ENCODE measurements around the gene AP3S1.
"Not testable (repeated sequence)": the region's sequence is repeated elsewhere in the genome, so short reads cannot be mapped to it uniquely, and the experiment has no call there.

Gene AP3S1

DNA sequence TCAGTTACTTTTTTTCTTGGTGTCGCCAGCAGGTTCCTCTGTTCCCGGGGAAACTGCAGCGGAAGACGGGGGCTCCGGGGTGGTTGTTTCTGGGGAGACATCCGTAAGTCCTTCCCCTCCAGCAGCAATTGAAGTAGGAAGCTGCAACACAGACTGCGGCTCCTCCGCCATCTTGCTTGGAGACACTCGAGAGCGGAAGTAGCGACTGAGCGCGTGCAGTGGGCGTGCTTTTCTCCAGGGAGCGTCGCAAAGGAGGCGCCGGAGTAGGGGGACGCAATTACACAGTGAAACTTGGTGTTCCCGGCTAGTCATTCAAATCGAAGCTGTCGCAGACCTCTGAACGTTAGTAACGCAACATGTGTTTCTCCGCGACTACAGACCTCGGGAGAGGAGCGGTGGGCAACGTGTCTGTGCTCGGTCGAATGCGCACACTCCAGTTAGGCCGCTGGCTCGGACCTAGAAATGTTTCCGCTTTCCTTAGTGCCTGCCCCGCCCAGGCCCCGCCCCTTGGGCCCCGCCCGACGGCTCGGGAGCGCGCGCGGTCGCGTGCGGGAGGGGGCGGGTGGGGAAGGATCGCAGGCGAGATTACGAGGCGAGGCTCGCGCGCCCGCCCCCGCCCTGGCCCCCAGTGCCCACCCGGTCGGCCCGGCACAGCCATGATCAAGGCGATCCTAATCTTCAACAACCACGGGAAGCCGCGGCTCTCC, at the start of gene AP3S1, which contains the start of gene ATG12:
Gene AP3S1 (plus strand): TSS at position 554 of the 707 bp plus-strand sequence. CDS start 103 bp downstream, at position 657.
Gene ATG12 (minus strand): TSS at position 184 of the 707 bp plus-strand sequence. CDS start 13 bp downstream, at position 171.
- Histone ChIP-seq H3K27me3 (ENCODE audit: insufficient read depth, low read length) (no peaks in the 10 kb centered on the region), H3K4me1 (ENCODE audit: insufficient read depth, low read length) (peaks cover 33% of the 10 kb centered on the region), H3K9me3 (ENCODE audit: low read length) (no peaks in the 10 kb centered on the region), H3K4me3 (ENCODE audit: low read length) (peak within 1 kb of the TSS; percentile 89), H3K36me3 (ENCODE audit: insufficient read depth, low read length) (peaks cover 14% of the 10 kb centered on the region), H2AFZ (ENCODE audit: low read depth, low read length) (peak within 1 kb of the TSS; percentile 79)

DNA sequence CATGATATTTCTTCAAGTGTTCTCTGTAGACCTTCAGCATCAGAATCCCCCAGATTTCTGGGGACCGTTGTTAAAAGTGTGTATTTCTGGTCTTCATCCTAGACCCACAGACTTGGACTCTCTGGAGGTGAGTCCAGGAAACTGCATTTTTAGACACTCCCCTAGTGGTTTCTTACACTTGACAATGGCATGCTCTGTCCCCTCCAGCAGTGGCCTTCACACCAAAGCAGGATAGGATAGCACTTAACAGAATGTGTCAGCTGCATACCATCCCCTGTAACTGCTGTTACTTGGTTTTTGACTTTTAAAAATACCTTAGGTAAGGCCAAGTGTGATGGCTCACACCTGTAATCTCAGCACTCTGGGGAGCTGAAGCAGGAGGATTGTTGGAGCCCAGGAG, 46.0 kb upstream of the AP3S1 start:
- H3K27me3 ChIP-seq (ENCODE audit: insufficient read depth, low read length): no peaks in the 10 kb centered on the region
- no peaks in the 10 kb centered on the region for H3K36me3 ChIP-seq (ENCODE audit: insufficient read depth, low read length)
- H3K4me3 ChIP-seq (ENCODE audit: low read length): no peak overlapping the region
- H2AFZ ChIP-seq (ENCODE audit: low read depth, low read length): no peak overlapping the region
- H3K9me3 ChIP-seq (ENCODE audit: low read length): no peaks in the 10 kb centered on the region
- no peaks in the 10 kb centered on the region for H3K4me1 ChIP-seq (ENCODE audit: insufficient read depth, low read length)

DNA sequence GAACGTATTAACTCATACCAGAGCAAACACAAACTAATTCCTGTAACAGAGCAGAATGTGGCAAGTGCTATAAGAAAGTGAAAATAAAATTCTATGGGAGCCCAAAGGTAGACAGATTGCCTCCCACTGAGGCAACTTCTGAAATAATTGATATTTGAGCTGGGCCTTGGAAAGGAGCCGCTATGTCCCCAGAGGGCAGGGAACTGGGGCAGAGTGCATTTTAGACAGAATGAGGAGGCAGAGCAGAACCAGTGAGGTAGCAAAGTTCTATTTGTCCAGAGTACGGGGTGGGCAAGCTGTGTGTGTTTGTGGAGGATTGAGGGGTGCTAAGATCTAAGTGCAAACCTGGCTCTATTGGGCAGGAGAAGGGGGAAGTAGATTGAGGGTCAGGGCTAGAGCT, 45.1 kb upstream of the AP3S1 start:
- no peaks in the 10 kb centered on the region for H3K4me1 ChIP-seq (ENCODE audit: insufficient read depth, low read length)
- no peaks in the 10 kb centered on the region for H3K27me3 ChIP-seq (ENCODE audit: insufficient read depth, low read length)
- H3K9me3 ChIP-seq (ENCODE audit: low read length): no peaks in the 10 kb centered on the region
- H3K4me3 ChIP-seq (ENCODE audit: low read length): no peak overlapping the region
- no peak overlapping the region for H2AFZ ChIP-seq (ENCODE audit: low read depth, low read length)
- no peaks in the 10 kb centered on the region for H3K36me3 ChIP-seq (ENCODE audit: insufficient read depth, low read length)

DNA sequence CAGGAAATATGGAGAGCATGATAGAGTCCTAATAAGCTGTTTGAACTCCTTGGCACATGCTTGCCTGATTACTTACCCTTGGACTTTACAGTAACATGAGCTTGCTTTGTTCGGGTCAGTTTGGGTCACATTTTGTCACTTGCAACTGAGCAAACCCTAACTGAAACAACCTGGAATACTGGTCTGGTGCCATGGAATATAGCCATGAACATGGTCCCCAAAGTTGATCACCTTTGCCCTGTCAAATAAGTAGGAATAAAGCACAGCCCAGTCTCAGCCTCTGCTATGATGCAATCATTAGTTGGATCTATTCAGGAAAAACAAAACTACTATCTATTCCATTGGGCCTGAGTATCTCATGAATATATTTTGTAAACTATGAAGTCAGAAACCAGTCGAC, 43.5 kb upstream of the AP3S1 start:
- Histone ChIP-seq H3K4me1 (ENCODE audit: insufficient read depth, low read length) (no peaks in the 10 kb centered on the region), H3K27me3 (ENCODE audit: insufficient read depth, low read length) (no peaks in the 10 kb centered on the region), H3K9me3 (ENCODE audit: low read length) (no peaks in the 10 kb centered on the region), H3K36me3 (ENCODE audit: insufficient read depth, low read length) (peaks cover 4% of the 10 kb centered on the region), H3K4me3 (ENCODE audit: low read length) (no peak overlapping the region), H2AFZ (ENCODE audit: low read depth, low read length) (no peak overlapping the region)

DNA sequence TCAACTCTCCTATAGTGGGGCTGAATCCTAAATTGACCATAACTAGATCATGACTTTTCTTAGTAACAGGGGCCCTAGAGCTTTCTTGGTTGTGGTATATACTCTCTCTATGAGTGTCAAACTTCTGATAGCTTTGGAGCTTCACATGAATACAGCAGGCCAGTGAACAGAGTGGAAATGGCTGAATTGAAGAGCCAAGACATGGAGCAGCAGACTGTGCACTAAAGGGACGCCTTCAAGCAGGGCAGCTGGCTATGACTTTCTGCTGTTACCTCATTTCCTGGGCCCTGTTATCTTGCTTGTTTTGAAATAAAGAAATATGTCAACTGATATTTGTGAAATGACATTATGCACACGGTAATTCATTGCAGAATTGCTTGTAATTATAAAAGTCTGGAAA, 41.6 kb upstream of the AP3S1 start:
- no peaks in the 10 kb centered on the region for H3K4me1 ChIP-seq (ENCODE audit: insufficient read depth, low read length)
- H3K4me3 ChIP-seq (ENCODE audit: low read length): no peak overlapping the region
- no peak overlapping the region for H2AFZ ChIP-seq (ENCODE audit: low read depth, low read length)
- peaks cover 11% of the 10 kb centered on the region for H3K36me3 ChIP-seq (ENCODE audit: insufficient read depth, low read length)
- no peaks in the 10 kb centered on the region for H3K9me3 ChIP-seq (ENCODE audit: low read length)
- H3K27me3 ChIP-seq (ENCODE audit: insufficient read depth, low read length): no peaks in the 10 kb centered on the region

DNA sequence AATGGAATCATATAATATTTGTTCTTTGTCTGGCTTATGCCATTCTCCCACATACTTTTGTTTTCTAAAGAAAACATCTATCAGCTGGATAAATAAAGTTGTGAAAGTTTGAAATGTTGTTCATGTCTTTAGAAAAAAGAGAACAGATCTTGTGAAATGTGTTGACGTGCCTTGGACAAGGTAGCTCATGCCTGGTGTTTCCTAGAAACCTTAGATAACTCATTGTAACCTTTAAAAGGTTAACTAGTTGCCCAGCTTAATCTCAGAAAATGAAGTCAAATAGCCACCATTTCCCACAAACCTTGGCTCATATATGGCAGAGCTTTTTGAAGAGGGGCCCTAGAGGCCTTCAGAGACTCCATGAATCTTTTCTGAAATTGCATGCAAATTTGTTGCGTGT, 40.6 kb upstream of the AP3S1 start:
- H3K4me3 ChIP-seq (ENCODE audit: low read length): no peak overlapping the region
- no peaks in the 10 kb centered on the region for H3K9me3 ChIP-seq (ENCODE audit: low read length)
- no peaks in the 10 kb centered on the region for H3K27me3 ChIP-seq (ENCODE audit: insufficient read depth, low read length)
- no peaks in the 10 kb centered on the region for H3K4me1 ChIP-seq (ENCODE audit: insufficient read depth, low read length)
- peaks cover 21% of the 10 kb centered on the region for H3K36me3 ChIP-seq (ENCODE audit: insufficient read depth, low read length)
- no peak overlapping the region for H2AFZ ChIP-seq (ENCODE audit: low read depth, low read length)

DNA sequence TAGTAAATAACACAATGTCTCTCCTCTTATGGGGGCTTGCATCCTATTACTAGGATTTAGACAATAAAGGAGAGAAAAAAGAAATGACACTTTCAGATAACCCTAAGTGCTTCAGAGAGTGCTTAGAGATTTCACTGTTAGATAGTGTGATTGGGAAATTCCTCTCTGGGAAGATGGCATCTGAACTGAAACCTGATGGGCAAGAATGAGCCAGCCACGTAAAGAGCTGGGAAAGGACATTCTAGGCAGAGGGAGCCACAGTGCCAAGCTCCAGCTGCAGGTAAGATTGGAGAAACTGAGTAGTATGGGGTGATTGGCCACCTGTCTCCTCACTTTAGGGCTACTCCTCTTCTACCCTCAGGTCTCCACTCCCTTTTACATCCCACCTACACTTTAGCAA, 39.8 kb upstream of the AP3S1 start:
- Histone ChIP-seq H3K27me3 (ENCODE audit: insufficient read depth, low read length) (no peaks in the 10 kb centered on the region), H3K4me3 (ENCODE audit: low read length) (no peak overlapping the region), H3K9me3 (ENCODE audit: low read length) (no peaks in the 10 kb centered on the region), H2AFZ (ENCODE audit: low read depth, low read length) (no peak overlapping the region), H3K36me3 (ENCODE audit: insufficient read depth, low read length) (peaks cover 29% of the 10 kb centered on the region), H3K4me1 (ENCODE audit: insufficient read depth, low read length) (no peaks in the 10 kb centered on the region)

DNA sequence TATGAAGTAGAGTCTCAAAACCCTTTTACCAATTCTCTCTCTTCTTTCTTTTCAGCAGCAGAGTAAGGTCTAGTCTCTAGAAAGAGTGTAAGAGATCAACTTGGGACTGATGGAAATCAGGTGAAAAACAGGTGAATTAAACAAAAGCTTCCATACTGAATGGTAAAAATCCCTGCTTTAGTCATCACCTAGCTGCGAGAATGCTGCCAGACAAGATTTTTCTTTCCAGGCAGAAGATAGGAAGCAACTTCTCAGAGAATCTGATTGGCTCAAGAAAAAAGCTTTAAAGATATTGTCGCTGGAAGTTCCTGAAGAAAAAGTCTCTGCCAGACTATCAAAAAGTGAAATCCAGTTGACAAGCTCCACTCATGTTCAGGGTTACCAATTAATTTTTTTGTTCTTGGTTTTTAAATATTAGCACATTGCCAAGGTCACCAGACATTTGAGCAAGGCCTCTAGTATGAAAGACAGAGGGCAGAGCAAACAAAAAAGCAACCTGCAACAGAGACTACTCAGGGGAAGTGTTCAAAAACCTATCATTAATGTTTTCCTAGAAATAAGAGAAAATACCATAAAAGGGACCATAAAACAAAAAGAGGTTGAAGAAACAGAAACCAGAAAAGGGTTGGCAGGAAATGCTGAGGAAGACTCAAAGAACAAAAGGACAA, 34.6 kb upstream of the AP3S1 start:
- Histone ChIP-seq H3K9me3 (ENCODE audit: low read length) (no peaks in the 10 kb centered on the region), H3K4me3 (ENCODE audit: low read length) (no peak overlapping the region), H3K27me3 (ENCODE audit: insufficient read depth, low read length) (no peaks in the 10 kb centered on the region), H3K36me3 (ENCODE audit: insufficient read depth, low read length) (peaks cover 69% of the 10 kb centered on the region), H3K4me1 (ENCODE audit: insufficient read depth, low read length) (no peaks in the 10 kb centered on the region), H2AFZ (ENCODE audit: low read depth, low read length) (no peak overlapping the region)

DNA sequence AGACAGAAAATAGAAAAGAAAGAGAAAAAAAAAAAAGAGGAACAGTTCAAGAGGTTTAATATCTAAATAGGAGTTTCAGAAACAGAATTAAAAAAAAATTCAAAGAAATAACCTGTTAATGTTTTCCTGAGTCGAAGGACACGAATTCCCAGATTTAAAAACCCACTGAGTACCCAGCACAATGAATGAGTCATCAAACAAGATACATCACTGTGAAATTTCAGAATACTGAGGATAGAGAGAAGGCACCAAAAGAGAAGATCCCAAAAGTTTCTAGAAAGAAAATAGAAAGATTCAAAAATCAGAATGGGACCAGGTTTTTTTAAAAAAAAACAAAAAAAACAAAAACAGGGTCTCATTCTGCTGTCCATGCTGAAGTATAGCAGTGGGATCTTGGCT, 34.1 kb upstream of the AP3S1 start:
- no peak overlapping the region for H3K4me3 ChIP-seq (ENCODE audit: low read length)
- H2AFZ ChIP-seq (ENCODE audit: low read depth, low read length): no peak overlapping the region
- H3K27me3 ChIP-seq (ENCODE audit: insufficient read depth, low read length): no peaks in the 10 kb centered on the region
- peaks cover 74% of the 10 kb centered on the region for H3K36me3 ChIP-seq (ENCODE audit: insufficient read depth, low read length)
- H3K9me3 ChIP-seq (ENCODE audit: low read length): no peaks in the 10 kb centered on the region
- peaks cover 2% of the 10 kb centered on the region for H3K4me1 ChIP-seq (ENCODE audit: insufficient read depth, low read length)

DNA sequence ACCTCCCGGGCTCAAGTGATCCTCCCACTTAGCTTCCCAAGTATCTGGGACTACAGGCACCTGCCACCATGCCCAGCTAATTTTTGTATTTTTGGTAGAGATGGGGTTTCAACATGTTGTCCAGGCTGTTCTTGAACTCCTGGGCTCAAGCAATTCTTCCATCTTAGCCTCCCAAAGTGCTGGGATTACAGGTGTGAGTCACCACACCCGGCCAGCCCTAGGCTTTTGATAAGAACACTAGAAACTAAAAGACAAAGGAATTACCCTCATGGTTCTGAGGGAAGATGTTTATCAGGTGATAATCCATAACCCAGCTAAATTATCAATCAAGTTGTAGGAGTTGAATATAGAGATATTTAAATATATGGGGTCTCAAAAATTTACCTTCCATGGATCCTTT, 33.7 kb upstream of the AP3S1 start:
- H3K4me1 ChIP-seq (ENCODE audit: insufficient read depth, low read length); H2AFZ ChIP-seq (ENCODE audit: low read depth, low read length); H3K27me3 ChIP-seq (ENCODE audit: insufficient read depth, low read length); H3K9me3 ChIP-seq (ENCODE audit: low read length); H3K4me3 ChIP-seq (ENCODE audit: low read length): not testable (repeated sequence)
- H3K36me3 ChIP-seq (ENCODE audit: insufficient read depth, low read length): peaks cover 72% of the 10 kb centered on the region

DNA sequence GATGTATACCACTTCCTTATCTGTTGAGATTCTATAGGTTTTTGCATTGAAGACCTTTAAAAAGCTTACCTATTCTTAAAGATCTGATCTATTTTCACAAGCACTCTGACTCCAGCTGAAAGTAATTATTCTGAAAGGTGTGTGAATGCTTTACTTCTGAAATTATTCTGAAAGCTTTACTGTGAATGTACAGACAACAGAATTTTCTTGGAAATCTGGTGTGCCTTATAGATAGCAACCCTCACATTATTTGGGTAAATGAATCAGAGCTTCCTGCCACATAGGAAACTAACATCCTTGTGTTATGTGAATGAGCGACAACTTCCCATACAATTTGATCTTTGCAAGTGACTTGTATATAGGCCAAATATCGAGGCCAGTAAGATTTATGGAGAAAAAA, 31.8 kb upstream of the AP3S1 start:
- H3K27me3 ChIP-seq (ENCODE audit: insufficient read depth, low read length): no peaks in the 10 kb centered on the region
- no peaks in the 10 kb centered on the region for H3K9me3 ChIP-seq (ENCODE audit: low read length)
- peaks cover 17% of the 10 kb centered on the region for H3K4me1 ChIP-seq (ENCODE audit: insufficient read depth, low read length)
- no peak overlapping the region for H3K4me3 ChIP-seq (ENCODE audit: low read length)
- H3K36me3 ChIP-seq (ENCODE audit: insufficient read depth, low read length): peaks cover 64% of the 10 kb centered on the region
- no peak overlapping the region for H2AFZ ChIP-seq (ENCODE audit: low read depth, low read length)

DNA sequence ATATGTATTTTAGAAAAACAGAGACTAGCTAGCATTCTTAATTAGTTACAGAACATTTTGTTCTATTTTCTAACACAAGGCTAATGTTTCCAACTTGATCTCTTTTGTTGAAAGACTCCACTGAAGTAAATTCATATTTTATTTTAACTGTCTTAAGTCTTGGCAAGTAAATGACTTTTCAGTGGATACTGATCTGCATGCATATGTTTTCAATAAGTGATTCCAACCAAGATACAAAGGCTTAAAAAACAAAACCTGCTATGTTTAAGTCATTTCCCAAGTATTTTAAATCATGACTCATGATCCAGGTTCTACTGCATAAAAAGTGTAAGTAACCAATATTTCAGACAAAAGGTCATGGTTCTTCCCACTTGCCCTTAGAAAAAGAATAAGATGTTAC, 31.0 kb upstream of the AP3S1 start:
- H2AFZ ChIP-seq (ENCODE audit: low read depth, low read length): no peak overlapping the region
- peaks cover 24% of the 10 kb centered on the region for H3K4me1 ChIP-seq (ENCODE audit: insufficient read depth, low read length)
- H3K4me3 ChIP-seq (ENCODE audit: low read length): no peak overlapping the region
- H3K9me3 ChIP-seq (ENCODE audit: low read length): no peaks in the 10 kb centered on the region
- no peaks in the 10 kb centered on the region for H3K27me3 ChIP-seq (ENCODE audit: insufficient read depth, low read length)
- peaks cover 57% of the 10 kb centered on the region for H3K36me3 ChIP-seq (ENCODE audit: insufficient read depth, low read length)

DNA sequence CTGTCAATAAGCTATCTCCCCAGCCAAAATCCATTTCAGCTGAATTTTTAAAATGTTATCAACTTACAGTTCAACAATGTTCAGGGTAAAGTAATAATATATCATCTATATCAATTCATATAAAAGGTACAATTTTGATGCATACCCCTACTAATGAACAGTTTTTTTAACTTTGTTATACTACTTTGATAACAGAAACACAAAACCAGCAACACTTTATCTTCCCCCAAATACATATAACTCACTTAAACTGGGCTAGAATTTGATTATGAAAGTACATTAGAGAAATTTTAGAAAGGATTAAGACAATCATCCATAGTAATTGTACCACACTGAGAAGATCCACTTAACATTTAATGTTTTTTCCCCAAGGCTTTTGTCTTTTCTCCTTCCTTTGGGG, 30.3 kb upstream of the AP3S1 start:
- Histone ChIP-seq H2AFZ (ENCODE audit: low read depth, low read length) (no peak overlapping the region), H3K36me3 (ENCODE audit: insufficient read depth, low read length) (peaks cover 50% of the 10 kb centered on the region), H3K4me1 (ENCODE audit: insufficient read depth, low read length) (peaks cover 24% of the 10 kb centered on the region), H3K27me3 (ENCODE audit: insufficient read depth, low read length) (no peaks in the 10 kb centered on the region), H3K4me3 (ENCODE audit: low read length) (no peak overlapping the region), H3K9me3 (ENCODE audit: low read length) (no peaks in the 10 kb centered on the region)

All from neuron (in vitro differentiated cells).